Heart right ventricle (tissue), 16 donors: ENCODE measurements around the gene SLC22A2. TPM values are rescaled to one million over a fixed set of nuclear protein-coding genes. Genes with fewer than 3 reads are reported as not detected.

Experiments used
- ATAC-seq, 8 donors: fragments of 200-7000 bp; cut with Tn5 transposase; one replicate each; pipeline ENCODE4 v1.9.1; 2020; ENCODE audit warnings: mild to moderate bottlenecking in 8 of 8, moderate library complexity in 8 of 8, moderate number of reproducible peaks in 1 of 8
- DNase-seq, 2 donors: peaks; one replicate each; pipeline ENCODE4 v3.0.0-alpha.2; 2020
- H3K27ac ChIP-seq, 10 donors: fragments of 200-600 bp; sonication (generic) in 2 of 10; one replicate each; pipeline versions ENCODE4 v1.5.0 to v1.8.0; 2020 to 2022; ENCODE audit warnings: mild to moderate bottlenecking in 3 of 10
- H3K27me3 ChIP-seq, 7 donors: fragments of 200-600 bp; one replicate each; pipeline ENCODE4 v1.8.0; 2021 to 2022; ENCODE audit warnings: mild to moderate bottlenecking in 2 of 7
- H3K36me3 ChIP-seq, 9 donors: fragments of 200-600 bp; sonication (generic) in 1 of 9; one replicate each; pipeline versions ENCODE4 v1.5.0 to v1.8.0; 2020 to 2022; ENCODE audit warnings: mild to moderate bottlenecking in 2 of 9
- H3K4me1 ChIP-seq, 9 donors: fragments of 200-600 bp; sonication (generic) in 1 of 9; one replicate each; pipeline versions ENCODE4 v1.5.0 to v1.8.0; 2020 to 2022; ENCODE audit warnings: mild to moderate bottlenecking in 4 of 9
- H3K4me3 ChIP-seq, 10 donors: fragments of 200-600 bp; sonication (generic) in 2 of 10; one replicate each; pipeline versions ENCODE4 v1.5.0 to v1.8.0; 2020 to 2022; ENCODE audit warnings: mild to moderate bottlenecking in 7 of 10, moderate library complexity in 2 of 10
- H3K9me3 ChIP-seq, 11 donors: fragments of 200-600 bp in 10 of 11; sonication (generic) in 2 of 11; one replicate each; pipeline versions ENCODE4 v1.5.0 to v1.8.0; 2013 to 2022; ENCODE audit warnings: mild to moderate bottlenecking in 2 of 11, control low read depth in 1 of 11, moderate library complexity in 1 of 11
- CTCF ChIP-seq, 9 donors: fragments of 200-600 bp; sonication (generic) in 2 of 9; IDR thresholded peaks; one replicate each; pipeline versions ENCODE4 v1.5.0 to v1.8.0; 2021 to 2022; ENCODE audit warnings: antibody characterized with exemption in 9 of 9, mild to moderate bottlenecking in 5 of 9, moderate library complexity in 1 of 9
- WGBS, 2 donors: extraction: QIAGEN DNeasy Blood & Tissue Kit; methylation state at CpG; one replicate each; pipeline ENCODE4 v1.1.7; 2013; ENCODE audit warnings: inconsistent platforms in 1 of 2; 5-methylcytosine and 5-hydroxymethylcytosine counted together
- intact Hi-C, 10 donors: fragments of 100-400 bp; cut with DNase I; formaldehyde crosslinking; loops; one replicate each; pipeline versions ENCODE4 v1.11.1 to v1.14.2; 2022
- polyA plus RNA-seq, 2 donors: library from polyadenylated mRNA; stranded (reverse); fragments of 200-250 nt; gene quantifications; one replicate each; pipeline ENCODE4 v1.2.3, GENCODE V29; 2013
- total RNA-seq, 10 donors: library from RNA; stranded (reverse); fragmentation: NEBNext Ultra II Directional in 3 of 10; extraction: Animal tissue kit (Norgen Biotek cat#: 25700) in 3 of 10; gene quantifications; one replicate each; pipeline versions ENCODE4 v1.2.1 to v1.2.4, GENCODE V29; 2021 to 2023
- donor health status: Arrhythmogenic right ventricular cardiomyopathy.
- donor health status: ischemic (EF 13 %, LVEDD 7.1; RV severe dilation, severe dysfunction).
- donor health status: healthy with polysubstance abuse.
- donor health status: DM: no; HTN: yes; CAD: no.
- donor health status: DM: no; HTN: no; CAD: no.
- donor health status: ischemic (EF 25% LVEDD 6.9; RV normal size, moderate dysfunction).
- donor health status: ischemic (EF 25% LVEDD 5.7; RV mildly dilated, moderate dysfunction).
- donor health status: healthy.
- donor health status: DM: yes; HTN: yes; CAD: no.
- donor health status: Ischemic cardiomyopathy.
- donor health status: ischemic (EF 35%, LVEDD 5.7; RV mildly dilated, moderate dysfunction).
- donor health status: nonischemic (EF 11% LVEDD 7.7; RV severe dilation, severe dysfunction).
- donor health status: DM: yes; HTN: yes; CAD: no.
- donor health status: PGD.
- donor health status: ischemic (EF 29% LVEDD 5.4; RV normal size, mild dysfunction).
- donor health status: nonischemic (EF 23%, LVEDD 6.1; RV moderate dilation, normal function).

SLC22A2 gene
- total and polyA plus RNA-seq, 12 donors = not detected

DNA sequence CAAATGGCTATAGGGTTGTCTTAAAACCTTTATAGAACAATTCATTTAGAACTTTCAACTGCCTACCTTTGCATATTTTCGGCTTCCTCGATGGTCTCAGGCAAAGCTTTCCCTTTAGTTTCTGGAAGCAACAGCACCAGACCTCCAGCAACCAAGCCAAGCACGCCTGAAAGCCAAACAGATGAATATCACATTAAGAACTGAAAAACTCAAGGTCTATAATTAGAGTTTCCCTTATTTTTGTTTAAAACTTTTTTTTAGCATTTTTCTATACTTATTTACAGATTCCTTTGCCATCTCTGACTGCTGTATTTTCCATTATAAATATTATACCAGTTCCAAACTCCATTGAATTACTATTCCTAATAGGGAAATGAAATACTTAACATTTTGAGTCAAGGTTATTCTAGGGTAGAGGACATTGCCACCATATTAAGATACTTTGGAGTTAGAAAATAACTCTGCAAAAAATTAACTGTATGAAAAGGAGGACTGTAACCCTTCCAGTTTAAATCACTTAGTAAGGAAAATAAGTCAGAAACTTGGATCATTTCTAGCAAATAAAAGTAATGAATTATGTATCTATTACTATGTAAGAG lies 33.9 kb downstream of the SLC22A2 start:
- no peak for ATAC-seq
- Histone ChIP-seq H3K4me1 (no peaks in the 10 kb centered on the region), H3K27ac (no peak overlapping the region), H3K9me3 (peaks cover 0 to 2% (median 0%) of the 10 kb centered on the region in 11 donors), H3K4me3 (no peak overlapping the region), H3K36me3 (no peaks in the 10 kb centered on the region), H3K27me3 (no peaks in the 10 kb centered on the region)
- 71 to 77% methylated on average over 3 of the region's 3 CpGs for whole genome bisulfite sequencing, 2 donors
- TF ChIP-seq CTCF (IDR thresholded peaks at IDR 0.05) = no peak
- DNase-seq = no peak
- intact Hi-C loops = loop anchor here in 2 of 10 donors (5.0 to 10.0 kb wide), 2 partner anchors 210 to 233 kb away; no protein-coding TSS in a partner anchor

- WGBS, 2 donors = 83 to 84% methylated on average over 4 of the region's 4 CpGs
- peaks cover 0 to 14% (median 0%) of the 10 kb centered on the region in 7 donors for H3K27me3 ChIP-seq
- H3K9me3 ChIP-seq = peaks cover 0 to 4% (median 0%) of the 10 kb centered on the region in 11 donors
- no peak overlapping the region for H3K4me3 ChIP-seq
- no peak for TF ChIP-seq CTCF (IDR thresholded peaks at IDR 0.05)
- no peaks in the 10 kb centered on the region for H3K36me3 ChIP-seq
- no peaks in the 10 kb centered on the region for H3K4me1 ChIP-seq
- H3K27ac ChIP-seq = no peak overlapping the region
- ATAC-seq = no peak
- no peak for DNase-seq
- intact Hi-C loops = loop anchor here in 2 of 10 donors (5.0 to 10.0 kb wide), 2 partner anchors 212 to 235 kb away; no protein-coding TSS in a partner anchor
These were observed 36.1 kb downstream of the SLC22A2 start for GRCh38 chr6:160222491-160222890.

GRCh38 chr6:160221918-160222317 lies 36.7 kb downstream of the SLC22A2 start:
- no peaks in the 10 kb centered on the region for H3K36me3 ChIP-seq
- ATAC-seq = no peak
- H3K27ac ChIP-seq = no peak overlapping the region
- 79 to 84% methylated on average over 1 of the region's 1 CpG for WGBS, 2 donors
- H3K9me3 ChIP-seq = peaks cover 0 to 4% (median 0%) of the 10 kb centered on the region in 11 donors
- no peak for DNase-seq
- peaks cover 0 to 20% (median 0%) of the 10 kb centered on the region in 7 donors for H3K27me3 ChIP-seq
- peaks cover 0 to 2% (median 0%) of the 10 kb centered on the region in 9 donors for H3K4me1 ChIP-seq
- intact Hi-C loops = loop anchor here in 2 of 10 donors (5.0 to 10.0 kb wide), 2 partner anchors 213 to 235 kb away; no protein-coding TSS in a partner anchor
- no peak for TF ChIP-seq CTCF (IDR thresholded peaks at IDR 0.05)
- no peak overlapping the region for H3K4me3 ChIP-seq

GRCh38 chr6:160221423-160221822 lies 37.2 kb downstream of the SLC22A2 start:
- Histone ChIP-seq H3K9me3 (peaks cover 0 to 4% (median 0%) of the 10 kb centered on the region in 11 donors), H3K4me3 (no peak overlapping the region), H3K4me1 (peaks cover 0 to 5% (median 0%) of the 10 kb centered on the region in 9 donors), H3K27me3 (peaks cover 0 to 23% (median 0%) of the 10 kb centered on the region in 7 donors), H3K36me3 (no peaks in the 10 kb centered on the region), H3K27ac (no peak overlapping the region)
- no peak for DNase-seq
- intact Hi-C loops = loop anchor here in 2 of 10 donors (5.0 to 10.0 kb wide), 2 partner anchors 213 to 236 kb away; no protein-coding TSS in a partner anchor
- 38 to 40% methylated on average over 3 of the region's 3 CpGs for WGBS, 2 donors
- no peak for ATAC-seq
- TF ChIP-seq CTCF (IDR thresholded peaks at IDR 0.05) = peak in 1 of 9 donors; percentile 17
